GM18519 (cell line): ENCODE results near the gene OSBP.
A peak's percentile ranks its signal among the peaks of the same experiment; 100 is the strongest.
"Not testable (repeated sequence)": the region's sequence is repeated elsewhere in the genome, so short reads cannot be mapped to it uniquely, and the experiment has no call there.

Experiments
- ATAC-seq: cut with Tn5 transposase; IDR thresholded peaks from one replicate; pipeline ENCODE4 v1.9.1; 2021; ENCODE audit warnings: mild to moderate bottlenecking, moderate library complexity; ENCODE audit not compliant: unreplicated experiment, low FRiP score

Gene OSBP

GRCh38 chr11:59615637-59616395 lies at the start of gene OSBP:
TSS of gene OSBP (minus strand) at chr11:59615774. CDS start at chr11:59615664, 110 bp downstream.
- peak; percentile 76 for ATAC-seq

- ATAC-seq = no peak
Observed at GRCh38 chr11:59660621-59661020, 45.0 kb upstream of the OSBP start.

DNA sequence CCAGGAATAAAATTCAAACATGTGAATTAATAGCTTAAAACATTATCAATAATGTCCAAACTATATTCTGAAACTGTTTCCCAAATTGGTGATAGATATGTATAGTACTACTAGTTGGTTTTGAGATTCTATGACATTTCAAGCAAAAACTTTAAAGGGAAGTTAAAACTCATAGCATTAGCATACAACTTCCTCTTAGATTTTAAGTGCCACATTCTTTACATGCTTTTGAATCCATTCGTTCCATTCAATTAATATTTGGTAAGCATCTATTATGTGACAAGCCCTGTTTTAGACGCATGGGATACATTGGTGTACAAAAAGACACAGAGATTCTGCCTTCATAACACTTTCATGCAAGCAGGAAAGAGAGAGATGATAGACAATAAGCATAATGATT lies 44.4 kb upstream of the OSBP start:
- ATAC-seq = no peak

GRCh38 chr11:59658036-59658435 lies 42.5 kb upstream of the OSBP start:
- no peak for ATAC-seq

- ATAC-seq = no peak
Observed at GRCh38 chr11:59654893-59655292, 39.3 kb upstream of the OSBP start.

DNA sequence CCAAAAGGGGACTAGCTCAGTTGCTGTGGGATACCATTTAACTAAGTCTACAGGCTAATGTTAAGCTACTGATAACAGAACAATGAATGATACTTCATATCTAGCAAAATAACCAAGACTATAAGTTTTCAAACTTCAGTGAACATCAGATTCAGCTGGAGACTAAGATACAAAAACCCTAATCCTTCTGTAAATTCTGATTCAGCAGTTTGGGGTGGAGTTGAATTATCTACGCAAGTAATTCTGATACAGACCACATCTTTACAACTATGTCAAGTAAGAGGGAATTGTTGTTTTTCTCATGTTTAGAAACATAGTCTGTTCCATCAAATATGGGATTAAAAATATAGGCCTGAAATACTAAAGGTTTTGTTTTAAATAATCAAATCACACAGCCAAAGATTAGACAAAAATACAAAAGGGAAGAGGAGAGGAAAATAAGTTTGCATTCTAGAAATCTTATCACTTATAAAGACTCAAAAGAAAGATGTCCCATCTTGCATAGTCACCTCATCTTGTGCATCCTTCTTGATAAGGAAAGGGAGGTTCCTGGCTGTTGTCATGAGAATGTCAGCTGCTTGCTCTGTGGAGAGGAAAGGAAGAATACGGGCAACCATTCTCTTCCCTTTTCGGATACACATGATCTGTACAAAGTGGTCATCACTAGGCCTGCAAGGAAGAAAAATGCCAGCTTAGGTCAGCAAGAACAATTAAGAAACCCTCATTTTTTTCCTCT lies 31.8 kb upstream of the OSBP start:
- ATAC-seq = no peak

- ATAC-seq = no peak
Observed at GRCh38 chr11:59644528-59644927, 29.0 kb upstream of the OSBP start.

DNA sequence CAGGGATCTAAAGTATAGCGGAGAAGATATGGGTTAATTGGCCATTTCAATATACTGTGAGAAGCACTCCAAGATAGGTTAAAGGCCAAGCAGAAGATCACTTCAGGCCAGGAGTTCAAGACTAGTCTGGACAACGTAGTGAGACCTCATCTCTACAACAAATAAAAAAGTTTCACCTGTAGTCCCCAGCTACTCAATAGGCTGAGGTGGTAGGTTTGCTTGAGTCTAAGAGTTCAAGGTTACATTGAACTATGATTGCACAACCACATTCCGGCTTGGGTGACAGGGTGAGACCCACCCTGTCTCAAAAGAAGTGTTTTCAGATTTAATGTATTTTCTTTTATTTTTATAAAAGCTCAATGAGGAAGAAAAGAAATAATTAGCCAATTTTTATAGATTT lies 27.8 kb upstream of the OSBP start:
- ATAC-seq = no peak

DNA sequence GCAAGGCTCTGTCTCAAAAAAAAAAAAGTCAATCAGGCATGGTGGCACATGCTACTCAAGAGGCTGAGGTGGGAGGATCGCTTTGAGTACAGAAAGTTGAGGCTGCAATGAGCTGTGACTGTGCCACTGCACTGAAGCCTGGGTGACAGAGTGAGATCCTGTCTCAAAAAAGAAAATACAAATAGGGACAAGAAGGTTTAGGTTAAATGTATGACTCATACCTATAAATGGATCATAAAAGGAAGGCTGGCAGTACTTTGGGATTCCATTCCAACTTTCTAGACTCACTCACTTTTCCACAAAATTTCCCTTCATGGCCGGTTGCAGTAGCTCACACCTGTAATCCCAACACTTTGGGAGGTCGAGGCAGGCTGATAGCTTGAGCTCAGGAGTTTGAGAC lies 25.6 kb upstream of the OSBP start:
- ATAC-seq = no peak

DNA sequence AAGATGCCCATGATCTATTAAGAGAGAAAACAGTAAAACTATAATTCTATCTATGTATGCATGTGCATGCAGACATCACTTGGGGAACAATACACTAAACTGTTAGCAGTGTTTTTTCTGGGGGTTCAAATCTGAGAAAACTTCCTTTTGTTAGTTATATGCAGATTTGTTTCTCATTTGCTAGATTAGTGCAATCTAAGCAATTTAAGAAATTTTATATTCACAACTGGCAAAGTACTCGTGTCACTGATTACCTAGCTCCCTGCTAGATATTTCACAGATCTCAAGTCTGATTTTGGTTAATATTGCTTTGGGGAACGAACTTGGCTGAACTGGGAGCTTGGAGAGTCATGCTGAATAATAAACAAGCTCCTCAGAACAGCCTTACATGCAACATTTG lies 14.9 kb upstream of the OSBP start:
- no peak for ATAC-seq

DNA sequence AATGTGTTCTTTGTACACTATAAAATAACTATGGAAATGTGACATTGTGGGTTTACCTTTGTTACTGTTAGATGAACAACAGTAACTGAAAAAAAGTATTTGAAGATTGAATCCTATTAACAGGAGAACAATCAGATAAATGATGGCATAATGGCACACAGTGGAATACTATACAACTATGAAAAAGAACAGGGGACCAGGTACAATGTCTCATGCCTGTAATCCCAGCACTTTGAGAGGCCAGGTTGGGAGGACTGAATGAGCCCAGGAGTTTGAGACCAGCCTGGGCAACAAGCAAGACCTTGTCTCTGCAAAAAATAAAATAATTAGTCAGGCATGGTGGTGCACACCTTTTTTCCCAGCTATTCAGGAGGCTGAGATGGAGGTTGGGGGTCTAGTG lies 14.4 kb upstream of the OSBP start:
- ATAC-seq = no peak

GRCh38 chr11:59626969-59627368 lies 11.4 kb upstream of the OSBP start:
- not testable (repeated sequence) for ATAC-seq

GRCh38 chr11:59625703-59626102 lies 10.1 kb upstream of the OSBP start:
- no peak for ATAC-seq

DNA sequence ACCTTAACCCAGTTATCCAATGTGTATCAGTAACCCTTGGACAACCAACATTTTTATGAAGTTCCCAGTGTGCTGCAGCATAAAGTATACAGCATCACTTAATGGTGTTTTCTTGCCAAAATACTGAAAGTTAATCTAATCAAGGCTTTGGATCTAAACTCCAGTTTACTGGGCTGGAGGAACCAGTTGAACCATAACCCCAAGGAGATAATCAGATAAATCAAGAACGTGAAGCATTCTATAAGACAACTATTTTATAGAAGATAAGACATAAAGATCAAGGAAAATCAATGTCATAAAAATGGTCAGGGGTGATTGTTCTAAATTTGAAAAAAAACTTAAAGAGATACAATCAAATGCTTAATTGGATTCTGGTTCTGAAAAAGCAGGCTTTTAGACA lies 2.3 kb upstream of the OSBP start:
- ATAC-seq = no peak

DNA sequence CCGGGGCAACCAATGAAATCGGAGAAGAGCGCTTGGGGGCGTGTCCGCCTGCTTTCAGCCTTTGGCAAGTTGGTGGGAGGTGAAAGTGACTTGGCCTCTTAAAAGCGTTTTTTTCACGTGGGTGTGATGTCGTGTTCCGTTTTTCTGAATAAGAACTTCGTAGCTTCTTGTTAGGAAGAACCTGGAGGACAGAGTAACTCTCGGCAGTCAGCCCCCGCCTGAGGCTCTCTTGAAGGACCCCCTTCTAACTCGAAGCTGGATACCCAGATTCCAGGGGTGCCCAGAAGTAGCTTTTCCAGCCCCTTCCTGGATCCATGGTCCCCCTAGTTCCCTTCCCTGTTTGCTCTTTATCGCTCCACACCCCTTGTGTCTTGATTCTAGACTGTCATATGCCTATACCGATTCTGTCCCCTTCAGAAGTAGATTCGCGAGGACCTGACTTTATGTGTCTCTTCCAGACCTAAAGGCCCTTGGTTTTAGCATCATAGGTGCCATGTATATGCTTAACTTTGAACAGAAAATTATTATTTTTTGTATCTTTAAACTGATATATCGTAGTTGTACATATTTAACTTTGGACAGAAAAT lies 915 bp upstream of the OSBP start:
- no peak for ATAC-seq

DNA sequence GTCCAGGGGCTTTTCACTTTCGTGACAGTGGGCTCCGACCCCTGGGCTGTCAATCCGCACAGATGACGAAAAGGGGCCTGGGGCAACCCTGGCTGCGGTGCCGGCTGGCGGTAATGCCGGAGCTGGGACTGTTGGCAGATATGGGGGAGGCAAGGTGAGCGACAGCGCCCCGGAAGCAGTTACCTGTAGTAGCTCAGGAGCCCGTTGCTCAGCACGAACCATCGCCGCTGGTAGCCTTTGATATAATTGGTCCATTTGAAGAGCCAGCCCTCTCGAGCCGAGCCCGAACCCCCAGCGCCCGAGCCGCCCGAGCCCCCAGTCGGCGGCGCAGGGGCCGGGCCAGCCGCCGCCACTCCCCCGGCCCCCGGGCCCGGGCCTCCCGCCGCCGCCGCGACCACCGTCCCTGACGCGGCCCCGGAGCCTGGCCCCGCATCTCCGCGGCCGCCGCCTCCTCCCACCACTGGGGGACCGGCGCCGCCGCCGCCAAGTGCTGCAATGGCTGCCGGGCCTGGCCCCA lies 396 bp downstream of the OSBP start:
- ATAC-seq = peak; percentile 12

- ATAC-seq = no peak
Observed at GRCh38 chr11:59614277-59615119, 1.1 kb downstream of the OSBP start.

DNA sequence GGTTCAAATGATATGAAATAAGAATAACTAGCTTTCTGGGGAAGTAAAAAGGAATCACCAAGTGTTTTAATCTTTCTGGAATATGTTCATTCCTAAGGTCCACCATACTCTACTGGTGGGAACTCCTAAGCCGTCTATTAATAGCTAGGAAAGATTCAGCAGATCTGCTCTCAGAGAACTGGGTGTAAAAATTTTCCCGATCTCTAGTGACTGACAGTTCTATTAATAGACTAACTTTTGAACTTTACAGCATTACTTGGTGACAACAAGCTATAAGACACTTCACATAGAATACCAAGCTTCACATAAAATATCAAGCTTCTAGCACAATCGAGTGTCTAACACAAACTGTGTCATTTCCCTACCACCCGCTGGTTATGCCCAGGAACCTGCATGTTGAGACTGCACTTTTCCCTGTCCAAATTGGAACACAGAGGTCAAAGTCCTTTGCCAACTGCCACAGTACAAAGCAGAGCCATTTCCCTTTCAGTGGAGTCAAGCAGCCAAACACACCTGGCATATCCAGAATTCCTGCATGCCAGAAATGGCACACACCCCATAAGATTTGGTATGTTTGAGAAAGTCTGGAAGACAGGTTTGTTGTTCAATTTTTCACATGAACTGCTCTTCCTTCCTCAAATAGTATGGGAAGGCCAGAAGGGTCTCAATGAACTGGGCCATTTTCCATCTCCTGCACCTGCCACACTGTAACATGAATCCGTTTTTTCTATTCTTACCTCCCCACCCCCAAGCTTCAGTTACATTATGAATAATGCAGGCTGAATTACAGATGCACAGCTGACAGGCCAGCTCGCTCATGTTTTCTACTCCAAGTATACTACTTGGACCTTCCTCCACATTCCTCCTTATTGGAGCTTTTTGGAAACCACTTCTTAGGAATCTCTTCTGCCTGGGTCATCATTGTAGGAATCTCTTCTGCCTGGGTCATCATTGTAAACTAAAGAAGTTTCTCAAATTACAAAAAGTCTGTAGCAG lies 3.7 kb downstream of the OSBP start:
- ATAC-seq = no peak

GRCh38 chr11:59610289-59610688 lies 5.3 kb downstream of the OSBP start:
- ATAC-seq = no peak
